ENCODE data around the gene C3orf20. TPM values are rescaled to one million over a fixed set of nuclear protein-coding genes. Genes with fewer than 3 reads are reported as not detected.

The C3orf20 gene
- total and polyA plus RNA-seq, 9 of the 15 experiments (the other 6 are each of a cell fraction or from before 2014, with no cell fraction given) = 0.04 TPM; not detected in 8

DNA sequence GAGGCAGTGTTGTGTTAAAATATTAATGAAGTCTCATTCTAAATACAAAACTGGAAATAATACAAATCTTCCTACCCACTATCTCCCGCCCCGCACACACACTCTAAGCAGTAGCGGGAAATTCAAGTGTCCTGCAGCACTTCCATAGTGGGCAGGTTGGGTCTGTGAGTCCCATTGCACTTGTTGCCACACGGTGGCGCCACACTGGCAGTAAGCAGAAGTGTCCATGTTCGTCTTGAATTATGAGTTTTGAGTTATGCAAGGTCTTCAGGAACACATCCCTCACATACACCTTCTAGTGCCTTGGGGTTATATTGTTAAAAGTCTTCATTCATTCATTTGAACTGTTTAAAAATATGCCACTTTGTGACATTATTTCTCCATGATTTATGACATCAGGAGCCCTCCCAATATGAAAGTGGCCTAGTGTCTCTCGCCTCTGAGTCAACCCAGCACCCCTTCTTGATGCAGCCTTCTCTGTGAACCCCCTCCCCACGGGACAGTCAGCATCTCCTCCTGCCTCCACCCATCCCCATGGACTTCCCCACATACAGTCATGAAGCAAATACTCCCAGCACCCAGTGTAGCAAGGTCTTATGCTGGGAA lies 41.0 kb upstream of the C3orf20 start (continued):
- TF ChIP-seq JUN (IDR thresholded peaks at IDR 0.05; ENCODE audit: borderline replicate concordance, low read depth, low read length) (no peak), JUN (CRISPR knock-in tag; IDR thresholded peaks at IDR 0.05; ENCODE audit: borderline replicate concordance) (no peak), MTF1 (CRISPR knock-in tag; IDR thresholded peaks at IDR 0.05; ENCODE audit: borderline replicate concordance) (no peak), ZNF584 (CRISPR knock-in tag; IDR thresholded peaks at IDR 0.05; ENCODE audit: low read depth) (no peak), SP2 (IDR thresholded peaks at IDR 0.05; ENCODE audit: extremely low read depth, low read depth, low read length, poor library complexity, severe bottlenecking) (no peak), HDAC6 (IDR thresholded peaks at IDR 0.05; ENCODE audit: low read depth, low read length) (no peak), MYC (IDR thresholded peaks at IDR 0.05; ENCODE audit: low read depth, low read length) (0 out of 2 replicates have a peak, but pooled peaks have one; percentile 17), MYC (CRISPR knock-in tag; IDR thresholded peaks at IDR 0.05; ENCODE audit: borderline replicate concordance, low read depth) (no peak), ZC3H4 (CRISPR knock-in tag; IDR thresholded peaks at IDR 0.05; ENCODE audit: borderline replicate concordance) (no peak), YY1 (IDR thresholded peaks at IDR 0.05; ENCODE audit: borderline replicate concordance in 1 of 3, control insufficient read depth in 1 of 3, extremely low read depth in 1 of 3, insufficient read depth in 3 of 3, insufficient read length in 1 of 3, insufficient replicate concordance in 2 of 3, low read depth in 1 of 3, low read length in 2 of 3) (no peak), RB1 (IDR thresholded peaks at IDR 0.05; ENCODE audit: low read depth) (0 out of 2 replicates have a peak, but pooled peaks have one; percentile 16)
- TF ChIP-seq, protein P1, sequence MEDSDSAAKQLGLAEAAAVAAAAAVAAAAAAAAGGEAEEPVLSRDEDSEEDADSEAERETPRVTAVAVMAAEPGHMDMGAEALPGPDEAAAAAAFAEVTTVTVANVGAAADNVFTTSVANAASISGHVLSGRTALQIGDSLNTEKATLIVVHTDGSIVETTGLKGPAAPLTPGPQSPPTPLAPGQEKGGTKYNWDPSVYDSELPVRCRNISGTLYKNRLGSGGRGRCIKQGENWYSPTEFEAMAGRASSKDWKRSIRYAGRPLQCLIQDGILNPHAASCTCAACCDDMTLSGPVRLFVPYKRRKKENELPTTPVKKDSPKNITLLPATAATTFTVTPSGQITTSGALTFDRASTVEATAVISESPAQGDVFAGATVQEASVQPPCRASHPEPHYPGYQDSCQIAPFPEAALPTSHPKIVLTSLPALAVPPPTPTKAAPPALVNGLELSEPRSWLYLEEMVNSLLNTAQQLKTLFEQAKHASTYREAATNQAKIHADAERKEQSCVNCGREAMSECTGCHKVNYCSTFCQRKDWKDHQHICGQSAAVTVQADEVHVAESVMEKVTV (CRISPR knock-in tag; IDR thresholded peaks at IDR 0.05) = peak; percentile 44
- TF ChIP-seq, protein P2, sequence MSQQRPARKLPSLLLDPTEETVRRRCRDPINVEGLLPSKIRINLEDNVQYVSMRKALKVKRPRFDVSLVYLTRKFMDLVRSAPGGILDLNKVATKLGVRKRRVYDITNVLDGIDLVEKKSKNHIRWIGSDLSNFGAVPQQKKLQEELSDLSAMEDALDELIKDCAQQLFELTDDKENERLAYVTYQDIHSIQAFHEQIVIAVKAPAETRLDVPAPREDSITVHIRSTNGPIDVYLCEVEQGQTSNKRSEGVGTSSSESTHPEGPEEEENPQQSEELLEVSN (IDR thresholded peaks at IDR 0.05; ENCODE audit: borderline replicate concordance in 1 of 2, extremely low read depth in 1 of 2, insufficient read depth in 1 of 2, insufficient read length in 1 of 2, low read depth in 1 of 2, low read length in 1 of 2, poor library complexity in 1 of 2, severe bottlenecking in 1 of 2) = no peak
- TF ChIP-seq, protein P3, sequence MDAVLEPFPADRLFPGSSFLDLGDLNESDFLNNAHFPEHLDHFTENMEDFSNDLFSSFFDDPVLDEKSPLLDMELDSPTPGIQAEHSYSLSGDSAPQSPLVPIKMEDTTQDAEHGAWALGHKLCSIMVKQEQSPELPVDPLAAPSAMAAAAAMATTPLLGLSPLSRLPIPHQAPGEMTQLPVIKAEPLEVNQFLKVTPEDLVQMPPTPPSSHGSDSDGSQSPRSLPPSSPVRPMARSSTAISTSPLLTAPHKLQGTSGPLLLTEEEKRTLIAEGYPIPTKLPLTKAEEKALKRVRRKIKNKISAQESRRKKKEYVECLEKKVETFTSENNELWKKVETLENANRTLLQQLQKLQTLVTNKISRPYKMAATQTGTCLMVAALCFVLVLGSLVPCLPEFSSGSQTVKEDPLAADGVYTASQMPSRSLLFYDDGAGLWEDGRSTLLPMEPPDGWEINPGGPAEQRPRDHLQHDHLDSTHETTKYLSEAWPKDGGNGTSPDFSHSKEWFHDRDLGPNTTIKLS (IDR thresholded peaks at IDR 0.05; ENCODE audit: borderline replicate concordance, low read depth) = no peak
- TF ChIP-seq, protein P4, sequence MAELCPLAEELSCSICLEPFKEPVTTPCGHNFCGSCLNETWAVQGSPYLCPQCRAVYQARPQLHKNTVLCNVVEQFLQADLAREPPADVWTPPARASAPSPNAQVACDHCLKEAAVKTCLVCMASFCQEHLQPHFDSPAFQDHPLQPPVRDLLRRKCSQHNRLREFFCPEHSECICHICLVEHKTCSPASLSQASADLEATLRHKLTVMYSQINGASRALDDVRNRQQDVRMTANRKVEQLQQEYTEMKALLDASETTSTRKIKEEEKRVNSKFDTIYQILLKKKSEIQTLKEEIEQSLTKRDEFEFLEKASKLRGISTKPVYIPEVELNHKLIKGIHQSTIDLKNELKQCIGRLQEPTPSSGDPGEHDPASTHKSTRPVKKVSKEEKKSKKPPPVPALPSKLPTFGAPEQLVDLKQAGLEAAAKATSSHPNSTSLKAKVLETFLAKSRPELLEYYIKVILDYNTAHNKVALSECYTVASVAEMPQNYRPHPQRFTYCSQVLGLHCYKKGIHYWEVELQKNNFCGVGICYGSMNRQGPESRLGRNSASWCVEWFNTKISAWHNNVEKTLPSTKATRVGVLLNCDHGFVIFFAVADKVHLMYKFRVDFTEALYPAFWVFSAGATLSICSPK (IDR thresholded peaks at IDR 0.05; ENCODE audit: borderline replicate concordance) = no peak
